ENCODE measurements around the gene GABRB3. TPM values are rescaled to one million over a fixed set of nuclear protein-coding genes. Genes with fewer than 3 reads are reported as not detected.

GABRB3 gene
- total RNA-seq, 4 donors from 2014 or later: under 0.01 to 1.9 (median 0.77) TPM

- TF ChIP-seq CTCF (IDR thresholded peaks at IDR 0.05; ENCODE audit: low read depth): no peak
These were observed 235.2 kb downstream of the GABRB3 start for GRCh38 chr15:26537663-26538062.

GRCh38 chr15:26531489-26531888 is 241.4 kb downstream of the GABRB3 start:
- no peak for TF ChIP-seq CTCF (IDR thresholded peaks at IDR 0.05; ENCODE audit: low read depth)

- no peak for TF ChIP-seq CTCF (IDR thresholded peaks at IDR 0.05; ENCODE audit: low read depth)
These were observed 247.8 kb downstream of the GABRB3 start for GRCh38 chr15:26525096-26525495.

- TF ChIP-seq CTCF (IDR thresholded peaks at IDR 0.05; ENCODE audit: low read depth): no peak
These were observed 251.1 kb downstream of the GABRB3 start for GRCh38 chr15:26521691-26522198.

GRCh38 chr15:26521130-26521529 is 251.7 kb downstream of the GABRB3 start:
- no peak for TF ChIP-seq CTCF (IDR thresholded peaks at IDR 0.05; ENCODE audit: low read depth)

- TF ChIP-seq CTCF (IDR thresholded peaks at IDR 0.05; ENCODE audit: low read depth): no peak
These were observed 254.0 kb downstream of the GABRB3 start for GRCh38 chr15:26518885-26519284.

- no peak for TF ChIP-seq CTCF (IDR thresholded peaks at IDR 0.05; ENCODE audit: low read depth)
These were observed 256.5 kb downstream of the GABRB3 start for GRCh38 chr15:26516102-26516980.
